ENCODE measurements around the gene ZFYVE27.

DNA sequence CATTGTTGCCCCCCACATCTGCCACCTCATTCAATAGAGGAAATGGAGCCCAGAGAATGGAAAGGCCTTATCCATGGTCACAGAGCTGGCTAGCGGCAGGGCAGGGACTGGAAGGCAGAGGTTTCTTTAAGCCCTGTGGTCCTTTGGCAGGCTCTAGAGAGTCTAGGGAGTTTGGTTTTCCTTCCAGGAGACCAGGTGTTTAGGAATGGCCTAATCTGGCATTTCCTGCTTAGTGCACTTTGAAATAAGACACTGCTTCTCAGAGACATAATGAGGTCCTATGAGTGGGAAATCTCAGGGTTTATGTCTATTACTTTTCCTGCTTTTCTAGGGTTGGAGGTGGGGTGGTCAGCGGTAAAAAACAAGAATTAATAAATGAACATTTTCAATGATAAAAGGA lies 17.3 kb upstream of the ZFYVE27 start:
- no peak for TF ChIP-seq EZH2 (IDR thresholded peaks at IDR 0.05; ENCODE audit: borderline replicate concordance, low read depth, low read length, severe bottlenecking)
- TF ChIP-seq POLR2A (IDR thresholded peaks at IDR 0.05; ENCODE audit: low read depth, low read length): no peak
- TF ChIP-seq, protein P1, sequence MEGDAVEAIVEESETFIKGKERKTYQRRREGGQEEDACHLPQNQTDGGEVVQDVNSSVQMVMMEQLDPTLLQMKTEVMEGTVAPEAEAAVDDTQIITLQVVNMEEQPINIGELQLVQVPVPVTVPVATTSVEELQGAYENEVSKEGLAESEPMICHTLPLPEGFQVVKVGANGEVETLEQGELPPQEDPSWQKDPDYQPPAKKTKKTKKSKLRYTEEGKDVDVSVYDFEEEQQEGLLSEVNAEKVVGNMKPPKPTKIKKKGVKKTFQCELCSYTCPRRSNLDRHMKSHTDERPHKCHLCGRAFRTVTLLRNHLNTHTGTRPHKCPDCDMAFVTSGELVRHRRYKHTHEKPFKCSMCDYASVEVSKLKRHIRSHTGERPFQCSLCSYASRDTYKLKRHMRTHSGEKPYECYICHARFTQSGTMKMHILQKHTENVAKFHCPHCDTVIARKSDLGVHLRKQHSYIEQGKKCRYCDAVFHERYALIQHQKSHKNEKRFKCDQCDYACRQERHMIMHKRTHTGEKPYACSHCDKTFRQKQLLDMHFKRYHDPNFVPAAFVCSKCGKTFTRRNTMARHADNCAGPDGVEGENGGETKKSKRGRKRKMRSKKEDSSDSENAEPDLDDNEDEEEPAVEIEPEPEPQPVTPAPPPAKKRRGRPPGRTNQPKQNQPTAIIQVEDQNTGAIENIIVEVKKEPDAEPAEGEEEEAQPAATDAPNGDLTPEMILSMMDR (IDR thresholded peaks at IDR 0.05; ENCODE audit: extremely low read depth in 1 of 2, insufficient read depth in 1 of 2, low read depth in 1 of 2, low read length in 2 of 2): no peak
- no peak for TF ChIP-seq GATA2 (IDR thresholded peaks at IDR 0.05; ENCODE audit: insufficient read depth, insufficient read length, low read depth, low read length)
- no peak for TF ChIP-seq POLR2AphosphoS5 (IDR thresholded peaks at IDR 0.05; ENCODE audit: insufficient read depth, low read depth, low read length)
- TF ChIP-seq, protein P2, sequence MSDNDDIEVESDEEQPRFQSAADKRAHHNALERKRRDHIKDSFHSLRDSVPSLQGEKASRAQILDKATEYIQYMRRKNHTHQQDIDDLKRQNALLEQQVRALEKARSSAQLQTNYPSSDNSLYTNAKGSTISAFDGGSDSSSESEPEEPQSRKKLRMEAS (IDR thresholded peaks at IDR 0.05; ENCODE audit: insufficient read depth, insufficient read length): no peak
